Measurements from ENCODE around the gene SLFN5. TPM values are rescaled to one million over a fixed set of nuclear protein-coding genes. Genes with fewer than 3 reads are reported as not detected.
A peak's percentile ranks its signal among the peaks of the same experiment; 100 is the strongest.

The SLFN5 gene
- total RNA-seq, 2 experiments from 2014 or later, result 28.5 to 32.7 TPM

DNA sequence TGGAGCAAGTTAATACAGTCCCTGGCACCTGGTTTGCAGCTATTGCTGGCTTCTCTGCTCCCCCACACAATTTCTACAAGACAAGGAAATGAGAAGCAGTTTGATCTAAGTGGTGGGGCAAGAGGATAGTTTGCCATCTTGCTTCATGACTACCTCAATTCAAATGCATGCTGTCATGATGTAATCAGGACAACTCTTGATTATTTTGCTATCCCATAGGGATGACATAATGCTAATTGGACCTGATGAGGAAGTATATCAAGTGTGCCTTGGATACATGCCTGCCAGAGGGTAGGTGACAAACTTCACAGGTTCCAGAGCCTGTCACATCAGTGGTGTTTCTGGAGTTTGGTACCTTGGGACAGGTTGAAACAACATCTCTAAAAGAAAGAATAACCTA, 40.9 kb downstream of the SLFN5 start:
- Mint-ChIP-seq H3K27me3 (no peaks in the 10 kb centered on the region), H3K27ac (no peak overlapping the region), H3K9me3 (no peaks in the 10 kb centered on the region), H3K36me3 (ENCODE audit: low read depth) (no peaks in the 10 kb centered on the region), H3K4me1 (ENCODE audit: low read depth) (peaks cover 28% of the 10 kb centered on the region), H3K4me3 (no peak overlapping the region)
- Histone ChIP-seq H3K4me1 (ENCODE audit: insufficient read depth, low read length) (peaks cover 14% of the 10 kb centered on the region), H3K36me3 (ENCODE audit: insufficient read depth, low read length) (no peaks in the 10 kb centered on the region), H3K9me3 (ENCODE audit: control insufficient read depth in 1 of 2, insufficient read depth in 1 of 2, low read length in 2 of 2) (peaks cover 0 to 5% of the 10 kb centered on the region in 2 experiments), H3K4me3 (ENCODE audit: low read length) (no peak overlapping the region), H3K27ac (ENCODE audit: low read depth in 1 of 2, low read length in 2 of 2) (no peak overlapping the region), H3K27me3 (ENCODE audit: control insufficient read depth in 1 of 2, insufficient read depth in 2 of 2, low read length in 2 of 2) (no peaks in the 10 kb centered on the region)
- ChIA-PET CTCF (no interaction called here), POLR2A (no interaction called here)
- DNase-seq, result no peak
- intact Hi-C loops (cut with DNase I, micrococcal nuclease), result no loop called here
- TF ChIP-seq, protein P1, sequence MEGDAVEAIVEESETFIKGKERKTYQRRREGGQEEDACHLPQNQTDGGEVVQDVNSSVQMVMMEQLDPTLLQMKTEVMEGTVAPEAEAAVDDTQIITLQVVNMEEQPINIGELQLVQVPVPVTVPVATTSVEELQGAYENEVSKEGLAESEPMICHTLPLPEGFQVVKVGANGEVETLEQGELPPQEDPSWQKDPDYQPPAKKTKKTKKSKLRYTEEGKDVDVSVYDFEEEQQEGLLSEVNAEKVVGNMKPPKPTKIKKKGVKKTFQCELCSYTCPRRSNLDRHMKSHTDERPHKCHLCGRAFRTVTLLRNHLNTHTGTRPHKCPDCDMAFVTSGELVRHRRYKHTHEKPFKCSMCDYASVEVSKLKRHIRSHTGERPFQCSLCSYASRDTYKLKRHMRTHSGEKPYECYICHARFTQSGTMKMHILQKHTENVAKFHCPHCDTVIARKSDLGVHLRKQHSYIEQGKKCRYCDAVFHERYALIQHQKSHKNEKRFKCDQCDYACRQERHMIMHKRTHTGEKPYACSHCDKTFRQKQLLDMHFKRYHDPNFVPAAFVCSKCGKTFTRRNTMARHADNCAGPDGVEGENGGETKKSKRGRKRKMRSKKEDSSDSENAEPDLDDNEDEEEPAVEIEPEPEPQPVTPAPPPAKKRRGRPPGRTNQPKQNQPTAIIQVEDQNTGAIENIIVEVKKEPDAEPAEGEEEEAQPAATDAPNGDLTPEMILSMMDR (IDR thresholded peaks at IDR 0.05), result no peak
- no peak for ATAC-seq (ENCODE audit: poor library complexity)

DNA sequence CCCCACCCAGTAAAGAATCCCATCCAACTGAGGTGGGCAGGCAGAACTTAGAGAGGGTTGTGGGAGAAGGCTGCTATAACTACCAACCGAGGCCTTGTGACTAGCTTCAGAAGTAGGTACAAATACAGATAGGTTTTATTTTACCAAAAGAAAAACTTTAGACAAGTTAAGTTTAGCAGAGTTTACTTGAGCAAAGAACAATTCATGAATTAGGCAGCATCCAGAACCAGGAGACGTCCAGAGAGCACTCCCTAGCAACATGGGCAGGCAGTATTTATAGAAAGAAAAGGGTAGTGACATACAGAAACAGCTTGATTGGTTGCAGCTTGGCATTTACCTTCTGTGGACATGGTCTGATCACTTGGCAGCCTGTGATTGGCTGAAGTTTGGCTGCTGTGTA, 42.1 kb downstream of the SLFN5 start:
- intact Hi-C loops (cut with DNase I, micrococcal nuclease), result no loop called here
- TF ChIP-seq, protein P1 (IDR thresholded peaks at IDR 0.05), result no peak
- peaks cover 40% of the 10 kb centered on the region for H3K4me1 Mint-ChIP-seq (ENCODE audit: low read depth)

DNA sequence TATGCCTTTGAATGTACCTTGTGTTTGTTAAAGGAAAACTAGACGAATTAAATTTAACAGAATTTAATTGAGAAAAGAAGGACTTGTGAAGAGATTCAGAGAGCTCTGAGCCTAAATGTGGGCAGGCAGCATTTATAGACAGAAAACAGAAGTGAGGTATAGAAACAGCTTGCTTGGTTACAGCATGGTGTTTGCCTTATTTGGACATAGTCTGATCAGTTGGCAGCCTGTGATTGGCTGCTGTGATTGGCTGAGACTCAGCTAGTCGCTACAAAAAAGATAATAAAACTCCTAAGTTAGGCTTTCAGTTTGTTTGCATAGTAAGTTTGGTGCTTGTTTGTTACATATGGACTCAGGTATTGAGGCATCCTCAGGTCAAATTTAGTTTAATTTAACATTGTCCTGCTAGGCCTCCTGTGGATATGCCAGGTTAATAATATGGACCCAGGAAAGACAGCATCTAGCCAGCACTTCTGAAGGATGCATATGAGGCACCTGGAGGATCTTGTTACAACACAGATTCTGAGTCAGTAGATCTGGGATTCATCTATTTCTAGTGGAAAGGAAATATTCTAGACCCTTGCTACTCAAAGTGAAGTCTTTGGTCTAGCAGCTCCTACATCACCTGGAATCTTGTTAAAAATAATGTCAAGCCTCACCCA, 43.4 kb downstream of the SLFN5 start:
- no peaks in the 10 kb centered on the region for H3K27me3 Mint-ChIP-seq
- Histone ChIP-seq H3K27ac (ENCODE audit: low read depth in 1 of 2, low read length in 2 of 2) (peak overlapping the region in 1 of 2 donors; percentile 12), H3K9me3 (ENCODE audit: control insufficient read depth in 1 of 2, insufficient read depth in 1 of 2, low read length in 2 of 2) (no peaks in the 10 kb centered on the region), H3K36me3 (ENCODE audit: insufficient read depth, low read length) (no peaks in the 10 kb centered on the region), H3K27me3 (ENCODE audit: control insufficient read depth in 1 of 2, insufficient read depth in 2 of 2, low read length in 2 of 2) (no peaks in the 10 kb centered on the region), H3K4me3 (ENCODE audit: low read length) (no peak overlapping the region), H3K4me1 (ENCODE audit: insufficient read depth, low read length) (peaks cover 16% of the 10 kb centered on the region)
- peak in 6 of 14 experiments; percentile 13 to 72 (median 42) for DNase-seq
- peak; percentile 99 for ATAC-seq (ENCODE audit: poor library complexity)
- intact Hi-C loops (cut with DNase I, micrococcal nuclease), result no loop called here
- H3K36me3 Mint-ChIP-seq (ENCODE audit: low read depth), result no peaks in the 10 kb centered on the region
- ChIA-PET POLR2A (interaction anchor here (0.6 to 1.5 kb wide), 10 partner anchors 8 to 236 kb away, joined by 3 to 6 read pairs (median 4); no protein-coding TSS in a partner anchor), CTCF (interaction anchor here (0.9 to 2.0 kb wide), 2 partner anchors 19 to 27 kb away, joined by 4 to 6 read pairs; no protein-coding TSS in a partner anchor)
- H3K9me3 Mint-ChIP-seq, result peaks cover 2% of the 10 kb centered on the region
- peak overlapping the region; percentile 18 for H3K4me3 Mint-ChIP-seq
- peaks cover 43% of the 10 kb centered on the region for H3K4me1 Mint-ChIP-seq (ENCODE audit: low read depth)
- TF ChIP-seq, protein P1 (IDR thresholded peaks at IDR 0.05), result no peak
- peak overlapping the region; percentile 85 for H3K27ac Mint-ChIP-seq

More for the DNA sequence above, 42.1 kb downstream of the SLFN5 start:
- Histone ChIP-seq H3K36me3 (ENCODE audit: insufficient read depth, low read length) (no peaks in the 10 kb centered on the region), H3K27ac (ENCODE audit: low read depth in 1 of 2, low read length in 2 of 2) (no peak overlapping the region), H3K9me3 (ENCODE audit: control insufficient read depth in 1 of 2, insufficient read depth in 1 of 2, low read length in 2 of 2) (no peaks in the 10 kb centered on the region), H3K4me1 (ENCODE audit: insufficient read depth, low read length) (peaks cover 16% of the 10 kb centered on the region), H3K27me3 (ENCODE audit: control insufficient read depth in 1 of 2, insufficient read depth in 2 of 2, low read length in 2 of 2) (no peaks in the 10 kb centered on the region), H3K4me3 (ENCODE audit: low read length) (no peak overlapping the region)
- Mint-ChIP-seq H3K27ac (peak overlapping the region; percentile 85), H3K4me3 (no peak overlapping the region), H3K9me3 (peaks cover 2% of the 10 kb centered on the region), H3K36me3 (ENCODE audit: low read depth) (no peaks in the 10 kb centered on the region), H3K27me3 (no peaks in the 10 kb centered on the region)
- ChIA-PET POLR2A (interaction anchor here (0.9 kb wide), 1 partner anchor 42 kb away, joined by 3 read pairs; the partner anchor contains the start of gene SLFN5), CTCF (interaction anchor here (2.0 kb wide), 1 partner anchor 28 kb away, joined by 6 read pairs; no protein-coding TSS in a partner anchor)
- DNase-seq (peak in 1 of 14 experiments; percentile 1), ATAC-seq (ENCODE audit: poor library complexity) (no peak)

All from CD4-positive, alpha-beta T cell (primary cell).